ENCODE measurements around the gene C1orf94. TPM values are rescaled to one million over a fixed set of nuclear protein-coding genes. Genes with fewer than 3 reads are reported as not detected.
A peak's percentile ranks its signal among the peaks of the same experiment; 100 is the strongest.

C1orf94 gene, protein sequence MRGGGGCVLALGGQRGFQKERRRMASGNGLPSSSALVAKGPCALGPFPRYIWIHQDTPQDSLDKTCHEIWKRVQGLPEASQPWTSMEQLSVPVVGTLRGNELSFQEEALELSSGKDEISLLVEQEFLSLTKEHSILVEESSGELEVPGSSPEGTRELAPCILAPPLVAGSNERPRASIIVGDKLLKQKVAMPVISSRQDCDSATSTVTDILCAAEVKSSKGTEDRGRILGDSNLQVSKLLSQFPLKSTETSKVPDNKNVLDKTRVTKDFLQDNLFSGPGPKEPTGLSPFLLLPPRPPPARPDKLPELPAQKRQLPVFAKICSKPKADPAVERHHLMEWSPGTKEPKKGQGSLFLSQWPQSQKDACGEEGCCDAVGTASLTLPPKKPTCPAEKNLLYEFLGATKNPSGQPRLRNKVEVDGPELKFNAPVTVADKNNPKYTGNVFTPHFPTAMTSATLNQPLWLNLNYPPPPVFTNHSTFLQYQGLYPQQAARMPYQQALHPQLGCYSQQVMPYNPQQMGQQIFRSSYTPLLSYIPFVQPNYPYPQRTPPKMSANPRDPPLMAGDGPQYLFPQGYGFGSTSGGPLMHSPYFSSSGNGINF
- 5.5 TPM for polyA plus RNA-seq (2013, experiment 1 of 2)
- 5.1 TPM for polyA plus RNA-seq (2013, experiment 2 of 2)

DNA sequence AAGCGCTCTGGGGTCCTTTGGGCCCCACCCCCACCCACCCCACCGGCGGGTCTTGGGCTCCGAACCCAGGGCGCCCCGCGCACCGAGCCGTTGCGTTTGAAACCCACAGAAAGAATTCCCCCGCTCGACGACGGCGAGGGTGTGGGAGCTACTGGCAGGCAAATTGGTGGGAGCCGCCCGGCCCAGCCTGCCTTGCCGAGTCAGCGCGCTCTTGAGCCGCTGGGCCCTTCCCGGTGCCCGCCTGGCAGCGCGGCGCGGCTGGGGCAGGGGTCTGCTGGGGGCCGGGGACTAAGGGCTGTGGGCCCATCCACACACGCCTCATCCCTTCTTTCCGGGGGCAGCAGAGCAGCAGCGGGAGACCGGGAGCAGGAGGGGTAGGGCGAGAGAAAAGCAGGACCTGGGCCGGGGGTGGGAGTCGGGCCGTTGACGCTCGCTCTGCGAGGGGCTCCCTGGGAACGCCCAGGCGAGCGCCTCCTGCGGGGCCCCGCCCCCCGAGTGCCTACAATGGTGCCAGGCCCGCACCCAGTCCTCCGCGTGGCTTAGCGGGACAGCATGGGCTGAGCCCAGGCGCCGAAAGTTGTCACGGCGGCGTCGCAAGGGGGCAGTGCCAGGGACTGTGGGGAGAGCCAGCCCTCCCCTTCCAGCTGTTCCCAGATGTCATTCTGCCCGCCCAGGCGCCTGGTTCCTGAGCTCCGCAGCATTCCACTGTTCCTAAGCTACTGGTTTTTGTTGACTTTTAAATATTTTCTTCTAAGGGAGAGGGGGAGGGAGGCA, at the start of gene C1orf94:
Gene C1orf94, plus strand, starts transcription at position 78 of the 774 bp plus-strand sequence. CDS start 883 bp downstream, outside the sequence.
- H3K27me3 ChIP-seq (ENCODE audit: insufficient read depth, low read length) = peaks cover 22% of the 10 kb centered on the region
- WGBS = 59% methylated on average over 58 of the region's 58 CpGs
- H3K27ac ChIP-seq (ENCODE audit: low read depth, low read length) = no peak within 1 kb of the TSS
- no peaks in the 10 kb centered on the region for H3K36me3 ChIP-seq (ENCODE audit: insufficient read depth, low read length)
- no peaks in the 10 kb centered on the region for H3K9me3 ChIP-seq (ENCODE audit: insufficient read depth, low read depth, low read length)
- H3K9ac ChIP-seq (ENCODE audit: low read depth, low read length) = no peak within 1 kb of the TSS
- peaks cover 35% of the 10 kb centered on the region for H3K4me1 ChIP-seq (ENCODE audit: insufficient read depth, low read length)
- peak within 1 kb of the TSS; percentile 41 for H3K4me3 ChIP-seq (ENCODE audit: low read length)

DNA sequence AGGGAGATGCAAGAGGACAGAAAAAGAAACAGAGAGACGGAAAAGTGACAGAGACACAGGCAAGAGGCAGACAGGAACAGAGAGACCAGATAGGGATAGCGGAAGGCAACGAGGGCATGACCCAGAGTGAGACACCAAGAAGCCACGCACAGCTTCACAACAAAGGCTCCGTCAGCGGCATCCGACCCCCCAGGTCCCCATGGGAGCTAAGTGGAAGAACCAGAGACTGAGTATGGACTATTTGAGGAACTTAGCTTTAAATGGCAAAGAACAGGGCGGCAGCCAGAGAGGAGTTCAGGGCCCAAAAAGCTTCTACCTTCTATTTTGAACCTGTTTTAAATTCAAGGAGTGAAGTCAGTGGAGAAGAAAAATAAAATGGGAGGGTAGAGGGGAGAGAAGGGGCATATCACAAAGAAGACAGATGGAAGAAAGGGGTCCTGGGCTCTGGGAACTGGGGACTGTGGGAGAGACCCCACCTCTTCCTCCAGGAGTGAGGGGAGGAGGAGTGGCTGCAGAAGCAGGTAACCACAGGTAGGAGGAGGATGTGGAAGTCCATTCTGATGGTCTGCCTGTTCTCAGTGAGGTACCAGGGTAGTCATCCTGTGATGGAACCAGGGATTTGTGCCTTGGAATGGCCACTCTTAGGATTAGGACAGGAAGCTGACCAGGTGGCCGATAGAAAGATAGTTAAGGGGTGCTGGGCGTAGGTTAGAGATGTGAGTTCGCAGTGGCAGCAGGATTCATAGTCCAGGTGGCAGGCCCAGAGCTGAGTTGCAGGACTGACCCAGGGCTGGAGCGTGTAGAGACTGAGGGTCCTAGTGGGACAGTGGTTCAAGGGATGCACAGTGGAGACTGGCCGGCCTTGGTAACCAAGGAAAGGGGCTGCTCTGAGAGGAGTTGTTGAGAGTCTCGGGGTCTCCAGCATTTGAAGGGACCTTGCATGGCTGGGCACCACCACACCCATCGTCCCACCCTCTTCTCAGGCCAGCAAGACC, 49.4 kb upstream of the C1orf94 start:
- H3K4me3 ChIP-seq (ENCODE audit: low read length) = no peak overlapping the region
- H3K4me1 ChIP-seq (ENCODE audit: insufficient read depth, low read length) = no peaks in the 10 kb centered on the region
- no peaks in the 10 kb centered on the region for H3K36me3 ChIP-seq (ENCODE audit: insufficient read depth, low read length)
- no peaks in the 10 kb centered on the region for H3K27me3 ChIP-seq (ENCODE audit: insufficient read depth, low read length)
- 93% methylated on average over 15 of the region's 15 CpGs for WGBS
- no peaks in the 10 kb centered on the region for H3K9me3 ChIP-seq (ENCODE audit: insufficient read depth, low read depth, low read length)
- no peak overlapping the region for H3K9ac ChIP-seq (ENCODE audit: low read depth, low read length)
- H3K27ac ChIP-seq (ENCODE audit: low read depth, low read length) = no peak overlapping the region

DNA sequence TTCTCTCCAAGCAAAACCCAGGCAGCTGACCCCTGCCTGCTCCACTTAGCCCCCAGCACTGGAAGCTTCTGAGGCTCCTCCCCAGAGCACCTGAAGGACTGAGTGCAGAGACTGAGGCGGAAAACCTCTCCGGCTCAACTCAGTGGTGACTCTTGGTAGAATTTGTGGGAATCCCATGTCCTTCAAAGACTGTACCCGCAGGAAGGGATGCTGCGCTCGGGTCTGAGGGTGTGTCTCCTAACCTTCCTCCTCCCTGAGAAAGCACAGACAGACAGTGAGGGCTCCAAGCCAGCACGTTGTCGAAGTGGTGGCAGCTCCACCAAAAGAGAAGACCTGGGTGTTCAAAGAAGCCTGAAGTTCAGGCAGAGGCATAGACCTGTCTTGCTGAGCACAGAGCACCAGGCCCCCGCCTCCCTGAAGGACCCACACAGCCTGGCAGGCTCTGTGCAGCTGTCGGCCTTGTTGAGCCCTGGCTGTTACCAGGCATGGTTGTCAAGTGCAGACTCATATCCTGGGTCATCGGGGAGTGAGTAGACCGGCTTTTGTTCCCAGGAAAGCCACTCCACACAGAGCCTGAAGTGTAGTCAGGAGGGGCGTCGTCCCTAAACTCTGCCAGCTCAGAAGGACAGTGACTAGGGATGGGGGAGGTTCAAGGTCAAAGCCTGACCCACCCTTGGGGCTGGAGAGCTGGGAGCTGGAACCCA, 48.4 kb upstream of the C1orf94 start:
- H3K36me3 ChIP-seq (ENCODE audit: insufficient read depth, low read length) = no peaks in the 10 kb centered on the region
- H3K9ac ChIP-seq (ENCODE audit: low read depth, low read length) = no peak overlapping the region
- 95% methylated on average over 13 of the region's 13 CpGs for WGBS
- H3K4me3 ChIP-seq (ENCODE audit: low read length) = no peak overlapping the region
- no peak overlapping the region for H3K27ac ChIP-seq (ENCODE audit: low read depth, low read length)
- H3K9me3 ChIP-seq (ENCODE audit: insufficient read depth, low read depth, low read length) = no peaks in the 10 kb centered on the region
- no peaks in the 10 kb centered on the region for H3K4me1 ChIP-seq (ENCODE audit: insufficient read depth, low read length)
- no peaks in the 10 kb centered on the region for H3K27me3 ChIP-seq (ENCODE audit: insufficient read depth, low read length)

DNA sequence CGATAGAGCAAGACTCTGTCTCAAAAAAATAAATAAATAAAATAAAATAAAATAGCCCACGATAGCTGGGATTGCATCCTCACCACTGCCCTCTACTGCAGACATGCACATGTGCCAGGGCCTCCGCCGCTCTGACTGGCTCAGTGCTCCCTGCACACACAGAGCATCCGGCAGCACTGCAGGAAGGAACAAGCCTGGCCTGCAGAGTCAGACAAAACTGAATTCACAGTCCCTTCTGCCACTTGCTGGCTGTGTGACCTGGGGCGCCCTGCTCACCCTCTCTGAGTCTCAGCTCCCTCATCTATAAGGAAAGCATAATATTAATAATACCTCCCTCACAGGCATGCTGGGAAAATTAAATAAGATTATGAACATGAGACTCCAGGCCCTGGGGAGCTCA, 47.1 kb upstream of the C1orf94 start:
- Histone ChIP-seq H3K9me3 (ENCODE audit: insufficient read depth, low read depth, low read length) (no peaks in the 10 kb centered on the region), H3K27me3 (ENCODE audit: insufficient read depth, low read length) (no peaks in the 10 kb centered on the region), H3K4me3 (ENCODE audit: low read length) (no peak overlapping the region), H3K9ac (ENCODE audit: low read depth, low read length) (no peak overlapping the region), H3K27ac (ENCODE audit: low read depth, low read length) (no peak overlapping the region), H3K36me3 (ENCODE audit: insufficient read depth, low read length) (no peaks in the 10 kb centered on the region), H3K4me1 (ENCODE audit: insufficient read depth, low read length) (no peaks in the 10 kb centered on the region)
- WGBS = 94% methylated on average over 5 of the region's 6 CpGs

DNA sequence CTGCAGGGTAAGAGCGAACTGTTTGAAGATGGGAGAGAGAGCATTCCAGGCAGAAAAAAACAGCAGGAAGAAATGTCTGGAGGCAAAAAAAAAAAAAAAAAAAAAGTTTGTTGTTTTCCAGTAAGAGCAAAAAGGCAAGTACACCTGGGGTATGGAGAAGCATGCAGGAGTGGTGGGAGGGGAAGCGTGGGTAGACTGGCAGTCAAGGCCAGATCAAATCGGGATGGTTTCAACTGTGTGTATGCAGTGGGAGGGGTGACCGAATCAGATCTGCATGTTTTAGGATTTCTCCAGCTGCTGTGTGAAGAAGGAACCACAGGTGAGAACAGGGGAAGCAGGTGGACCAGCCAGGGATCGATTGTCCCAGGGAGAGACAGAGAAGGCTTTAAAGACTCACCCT, 46.4 kb upstream of the C1orf94 start:
- Histone ChIP-seq H3K4me1 (ENCODE audit: insufficient read depth, low read length) (no peaks in the 10 kb centered on the region), H3K27me3 (ENCODE audit: insufficient read depth, low read length) (no peaks in the 10 kb centered on the region), H3K36me3 (ENCODE audit: insufficient read depth, low read length) (no peaks in the 10 kb centered on the region), H3K9me3 (ENCODE audit: insufficient read depth, low read depth, low read length) (no peaks in the 10 kb centered on the region), H3K9ac (ENCODE audit: low read depth, low read length) (no peak overlapping the region), H3K27ac (ENCODE audit: low read depth, low read length) (no peak overlapping the region), H3K4me3 (ENCODE audit: low read length) (no peak overlapping the region)
- WGBS = 87% methylated on average over 5 of the region's 5 CpGs

DNA sequence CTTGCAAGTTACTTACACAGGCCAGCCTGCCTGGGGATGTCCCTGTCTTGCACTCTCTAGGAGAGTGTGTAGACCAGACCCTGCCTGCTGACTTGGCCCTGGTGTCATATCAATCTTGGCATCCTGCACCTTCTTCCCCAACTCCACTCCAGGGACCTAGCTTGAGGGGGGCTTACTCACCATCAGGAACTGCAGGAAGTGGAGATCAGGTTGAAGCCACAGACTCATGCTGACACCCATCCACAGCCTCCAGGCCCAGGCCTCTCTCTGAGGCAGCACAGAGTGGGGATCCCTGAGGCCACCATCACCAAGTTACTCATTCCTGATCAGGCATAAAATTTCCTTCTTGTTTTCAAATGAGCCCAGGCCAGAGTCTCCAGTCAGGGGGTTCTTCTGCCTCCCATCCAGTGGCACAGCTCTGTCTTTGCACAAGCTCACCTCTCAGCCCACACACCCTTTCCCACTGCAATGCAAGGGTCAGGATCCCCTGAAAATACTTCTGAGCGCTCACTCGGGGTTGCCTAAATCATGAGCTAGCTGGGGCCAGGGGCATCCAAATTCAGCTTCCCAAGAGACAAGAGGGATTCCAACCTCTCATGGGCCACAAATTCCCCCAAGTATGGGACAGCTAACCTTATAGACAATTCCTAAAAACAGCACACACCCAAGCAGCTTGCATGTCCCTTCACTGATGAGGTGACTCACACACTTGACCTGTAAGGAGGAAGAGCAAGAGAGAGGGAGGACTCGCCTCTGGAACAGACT, 45.1 kb upstream of the C1orf94 start:
- Histone ChIP-seq H3K27ac (ENCODE audit: low read depth, low read length) (no peak overlapping the region), H3K27me3 (ENCODE audit: insufficient read depth, low read length) (no peaks in the 10 kb centered on the region), H3K36me3 (ENCODE audit: insufficient read depth, low read length) (no peaks in the 10 kb centered on the region), H3K9ac (ENCODE audit: low read depth, low read length) (no peak overlapping the region), H3K4me1 (ENCODE audit: insufficient read depth, low read length) (no peaks in the 10 kb centered on the region), H3K4me3 (ENCODE audit: low read length) (no peak overlapping the region), H3K9me3 (ENCODE audit: insufficient read depth, low read depth, low read length) (no peaks in the 10 kb centered on the region)
- WGBS = 92% methylated on average over 3 of the region's 3 CpGs

DNA sequence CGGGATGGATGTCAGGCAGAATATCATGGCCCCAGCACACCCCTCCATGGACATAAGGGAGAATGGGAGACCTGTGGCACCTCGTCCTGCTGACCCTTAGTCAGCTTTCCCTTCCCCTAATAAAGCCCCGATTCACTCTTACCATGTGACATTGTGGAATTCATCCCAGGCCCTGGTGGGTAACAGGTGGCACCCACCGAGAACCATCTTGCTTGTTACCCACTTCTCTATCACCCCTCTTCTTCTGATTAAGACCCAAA, 44.6 kb upstream of the C1orf94 start:
- H3K4me1 ChIP-seq (ENCODE audit: insufficient read depth, low read length) = no peaks in the 10 kb centered on the region
- H3K4me3 ChIP-seq (ENCODE audit: low read length) = no peak overlapping the region
- 89% methylated on average over 4 of the region's 4 CpGs for WGBS
- H3K27me3 ChIP-seq (ENCODE audit: insufficient read depth, low read length) = no peaks in the 10 kb centered on the region
- no peaks in the 10 kb centered on the region for H3K9me3 ChIP-seq (ENCODE audit: insufficient read depth, low read depth, low read length)
- no peak overlapping the region for H3K9ac ChIP-seq (ENCODE audit: low read depth, low read length)
- no peak overlapping the region for H3K27ac ChIP-seq (ENCODE audit: low read depth, low read length)
- H3K36me3 ChIP-seq (ENCODE audit: insufficient read depth, low read length) = no peaks in the 10 kb centered on the region

DNA sequence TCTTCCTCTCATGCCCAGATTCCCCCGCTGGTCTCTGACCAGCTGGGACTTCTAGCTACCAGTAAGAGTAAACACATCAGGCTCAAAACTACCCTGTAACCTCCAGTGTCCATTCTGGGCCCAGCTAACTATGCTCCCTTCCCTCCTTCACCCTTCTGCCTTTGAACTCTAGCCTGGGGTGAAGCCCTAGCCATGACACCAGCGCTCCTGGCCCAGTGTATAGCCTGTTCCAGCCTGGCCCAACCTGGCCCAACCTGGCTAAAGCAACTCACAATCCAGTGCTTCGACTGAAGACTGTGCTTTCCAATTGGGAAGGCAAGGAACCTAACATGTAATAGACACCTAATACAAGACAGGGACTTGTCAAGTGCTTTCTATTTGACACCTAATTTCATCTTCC, 39.3 kb upstream of the C1orf94 start:
- Histone ChIP-seq H3K27me3 (ENCODE audit: insufficient read depth, low read length) (no peaks in the 10 kb centered on the region), H3K27ac (ENCODE audit: low read depth, low read length) (no peak overlapping the region), H3K36me3 (ENCODE audit: insufficient read depth, low read length) (no peaks in the 10 kb centered on the region), H3K4me3 (ENCODE audit: low read length) (no peak overlapping the region), H3K4me1 (ENCODE audit: insufficient read depth, low read length) (no peaks in the 10 kb centered on the region; the same call in 1 of the 2 replicates), H3K9me3 (ENCODE audit: insufficient read depth, low read depth, low read length) (no peaks in the 10 kb centered on the region), H3K9ac (ENCODE audit: low read depth, low read length) (no peak overlapping the region)
- WGBS = 95% methylated on average over 3 of the region's 3 CpGs

DNA sequence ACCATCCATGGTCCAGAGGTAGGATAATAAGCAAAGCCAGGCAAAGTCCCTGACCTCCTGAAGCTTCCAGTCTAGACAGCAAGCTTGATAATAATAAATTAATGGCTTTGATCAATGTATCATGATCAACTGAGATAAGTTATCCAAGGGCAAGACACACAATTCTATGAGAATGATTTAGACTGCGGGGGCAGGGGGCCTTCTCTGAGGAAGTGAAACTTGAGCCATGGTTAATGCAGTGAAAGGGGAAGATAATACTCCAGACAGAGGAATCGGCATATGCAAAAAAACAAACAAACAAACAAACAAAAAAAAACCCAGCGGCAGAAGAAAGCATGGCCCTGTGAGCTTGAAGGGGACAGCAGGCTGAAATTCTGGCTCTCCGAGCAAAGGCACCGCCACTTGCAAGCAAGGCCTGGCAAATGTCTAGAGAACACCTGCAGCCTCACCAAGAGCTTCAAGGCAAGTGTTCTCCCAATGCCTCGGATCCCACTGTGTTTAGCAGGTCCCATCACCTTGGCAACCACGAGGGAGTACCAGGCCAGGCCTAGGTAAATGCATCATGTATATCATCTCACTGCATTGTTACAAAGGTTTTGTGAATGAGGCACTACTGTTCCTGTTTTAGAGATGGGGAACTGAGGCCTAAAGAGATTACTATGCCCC, 36.6 kb upstream of the C1orf94 start:
- 65% methylated on average over 6 of the region's 7 CpGs for WGBS
- Histone ChIP-seq H3K4me3 (ENCODE audit: low read length) (no peak overlapping the region), H3K36me3 (ENCODE audit: insufficient read depth, low read length) (no peaks in the 10 kb centered on the region; the same call in 1 of the 2 replicates), H3K27ac (ENCODE audit: low read depth, low read length) (no peak overlapping the region), H3K4me1 (ENCODE audit: insufficient read depth, low read length) (no peaks in the 10 kb centered on the region; the same call in 1 of the 2 replicates), H3K27me3 (ENCODE audit: insufficient read depth, low read length) (no peaks in the 10 kb centered on the region), H3K9ac (ENCODE audit: low read depth, low read length) (no peak overlapping the region), H3K9me3 (ENCODE audit: insufficient read depth, low read depth, low read length) (no peaks in the 10 kb centered on the region)

Measured in HUES64 (cell line).